Neural progenitor cell (in vitro differentiated cells): ENCODE measurements around the gene DEDD2. TPM values are rescaled to one million over a fixed set of nuclear protein-coding genes. Genes with fewer than 3 reads are reported as not detected.
A peak's percentile ranks its signal among the peaks of the same experiment; 100 is the strongest.

Experiments used
- DNase-seq: peaks from one replicate; pipeline ENCODE4 v3.0.0-alpha.2; 2016; ENCODE audit warnings: low spot score
- H2AFZ ChIP-seq: fragments of 200-600 bp; sonication (generic); replicated peaks from 2 replicates; pipeline ENCODE4 v1.6.1; 2016; ENCODE audit warnings: antibody characterized with exemption
- H3F3A ChIP-seq: fragments of 200-600 bp; sonication (generic); 2 replicates; pipeline ENCODE4 v1.6.1; 2016; ENCODE audit warnings: antibody characterized with exemption, low read depth
- H3K27ac ChIP-seq: fragments of 200-600 bp; sonication (generic); 2 replicates; pipeline ENCODE4 v1.5.1; 2016; ENCODE audit warnings: mild to moderate bottlenecking
- H3K27me3 ChIP-seq: fragments of 200-600 bp; sonication (generic); 2 replicates; pipeline ENCODE4 v1.6.1; 2016; ENCODE audit warnings: mild to moderate bottlenecking, moderate library complexity
- H3K36me3 ChIP-seq: fragments of 200-600 bp; sonication (generic); 2 replicates; pipeline ENCODE4 v1.5.1; 2016
- H3K4me1 ChIP-seq: fragments of 200-600 bp; sonication (generic); 2 replicates; pipeline ENCODE4 v1.6.1; 2016; ENCODE audit warnings: mixed run types
- H3K4me2 ChIP-seq: fragments of 200-600 bp; sonication (generic); 2 replicates; pipeline ENCODE4 v1.6.1; 2016
- H3K4me3 ChIP-seq: fragments of 200-600 bp; sonication (generic); 2 replicates; pipeline ENCODE4 v1.5.1; 2016
- H3K79me2 ChIP-seq: fragments of 200-600 bp; sonication (generic); 2 replicates; pipeline ENCODE4 v1.6.1; 2016; ENCODE audit warnings: low read depth
- H3K9ac ChIP-seq: fragments of 200-600 bp; sonication (generic); 2 replicates; pipeline ENCODE4 v1.6.1; 2016
- H3K9me3 ChIP-seq: fragments of 200-600 bp; sonication (generic); 2 replicates; pipeline ENCODE4 v1.5.1; 2016; ENCODE audit warnings: low read depth
- H4K20me1 ChIP-seq: fragments of 200-600 bp; sonication (generic); 2 replicates; pipeline ENCODE4 v1.6.1; 2016; ENCODE audit warnings: low read depth
- H3K27ac Mint-ChIP-seq: 3 replicates; pipeline ENCODE4 v1.8.0; 2021; ENCODE audit warnings: mixed read lengths
- H3K27me3 Mint-ChIP-seq: 2 replicates; pipeline ENCODE4 v1.8.0; 2022; ENCODE audit warnings: low read depth, mild to moderate bottlenecking, inconsistent platforms, moderate library complexity, mixed read lengths; ENCODE audit not compliant: insufficient read depth
- H3K36me3 Mint-ChIP-seq: 3 replicates; pipeline ENCODE4 v1.8.0; 2021; ENCODE audit warnings: mixed read lengths
- H3K4me1 Mint-ChIP-seq: 3 replicates; pipeline ENCODE4 v1.8.0; 2021; ENCODE audit warnings: mixed read lengths
- H3K4me3 Mint-ChIP-seq: 3 replicates; pipeline ENCODE4 v1.8.0; 2021; ENCODE audit warnings: mild to moderate bottlenecking, moderate library complexity, mixed read lengths
- H3K9me3 Mint-ChIP-seq: 3 replicates; pipeline ENCODE4 v1.8.0; 2020; ENCODE audit warnings: mixed read lengths
- CTCF ChIP-seq: fragments of 200-600 bp; sonication (generic); IDR thresholded peaks from 2 replicates; pipeline ENCODE4 v1.5.1; 2017; ENCODE audit warnings: antibody characterized with exemption, mild to moderate bottlenecking
- EZH2 ChIP-seq: fragments of 200-600 bp; sonication (generic); IDR thresholded peaks from 2 replicates; pipeline ENCODE4 v1.6.1; 2017; ENCODE audit warnings: antibody characterized with exemption, mild to moderate bottlenecking, moderate library complexity
- EZH2phosphoT487 ChIP-seq: fragments of 200-600 bp; sonication (generic); IDR thresholded peaks from 2 replicates; pipeline ENCODE4 v1.6.1; 2017; ENCODE audit warnings: antibody characterized with exemption
- total RNA-seq: library from RNA; depleted of rRNA; stranded (reverse); fragments of >200 nt; gene quantifications from 2 replicates; pipeline ENCODE4 v1.2.3, GENCODE V29; 2015; ENCODE audit warnings: low replicate concordance

DEDD2 gene
- total RNA-seq, 1 donor from 2014 or later, result 19.8 TPM

GRCh38 chr19:42253245-42254088 is 36.0 kb upstream of the DEDD2 start:
- Mint-ChIP-seq H3K4me3 (peak overlapping the region; percentile 95), H3K4me1 (peaks cover 30% of the 10 kb centered on the region), H3K27ac (no peak overlapping the region), H3K27me3 (peaks cover 18% of the 10 kb centered on the region), H3K36me3 (peaks cover 2% of the 10 kb centered on the region), H3K9me3 (no peaks in the 10 kb centered on the region)
- H3K4me1 ChIP-seq, result peaks cover 34% of the 10 kb centered on the region
- no peaks in the 10 kb centered on the region for H3K27me3 ChIP-seq
- H3K27ac ChIP-seq, result peak overlapping the region; percentile 86
- peak overlapping the region; percentile 93 for H3K4me3 ChIP-seq
- H3K9me3 ChIP-seq, result no peaks in the 10 kb centered on the region
- no peaks in the 10 kb centered on the region for H3K36me3 ChIP-seq
- H2AFZ ChIP-seq, result no peak overlapping the region
- H4K20me1 ChIP-seq, result peaks cover 51% of the 10 kb centered on the region
- peak overlapping the region; percentile 70 for H3K9ac ChIP-seq
- H3F3A ChIP-seq, result peaks cover 42% of the 10 kb centered on the region
- TF ChIP-seq EZH2 (no peak), CTCF (no peak), EZH2phosphoT487 (no peak)
- H3K79me2 ChIP-seq, result peaks cover 62% of the 10 kb centered on the region
- H3K4me2 ChIP-seq, result peak overlapping the region; percentile 87
- peak; percentile 91 for DNase-seq

- Mint-ChIP-seq H3K36me3 (peaks cover 2% of the 10 kb centered on the region), H3K27me3 (peaks cover 12% of the 10 kb centered on the region), H3K9me3 (no peaks in the 10 kb centered on the region), H3K4me1 (peaks cover 30% of the 10 kb centered on the region), H3K4me3 (peak overlapping the region; percentile 95), H3K27ac (peak overlapping the region; percentile 97)
- Histone ChIP-seq H3K4me3 (peak overlapping the region; percentile 93), H3K4me2 (peak overlapping the region; percentile 87), H3K27me3 (no peaks in the 10 kb centered on the region), H3K27ac (no peak overlapping the region), H3K79me2 (peaks cover 62% of the 10 kb centered on the region), H3K4me1 (peaks cover 33% of the 10 kb centered on the region), H2AFZ (no peak overlapping the region), H3K9me3 (no peaks in the 10 kb centered on the region), H3K9ac (peak overlapping the region; percentile 70), H3K36me3 (no peaks in the 10 kb centered on the region), H3F3A (peaks cover 44% of the 10 kb centered on the region), H4K20me1 (peaks cover 60% of the 10 kb centered on the region)
- DNase-seq, result no peak
- no peak for TF ChIP-seq EZH2
- TF ChIP-seq EZH2phosphoT487, result no peak
- no peak for TF ChIP-seq CTCF
Measured at GRCh38 chr19:42252365-42253244, 35.1 kb upstream of the DEDD2 start.

- no peak overlapping the region for H3K9ac ChIP-seq
- Mint-ChIP-seq H3K9me3 (no peaks in the 10 kb centered on the region), H3K4me3 (peak overlapping the region; percentile 95), H3K36me3 (peaks cover 2% of the 10 kb centered on the region), H3K4me1 (peaks cover 31% of the 10 kb centered on the region), H3K27me3 (peaks cover 10% of the 10 kb centered on the region), H3K27ac (peak overlapping the region; percentile 44)
- no peaks in the 10 kb centered on the region for H3K9me3 ChIP-seq
- no peak overlapping the region for H2AFZ ChIP-seq
- peak overlapping the region; percentile 93 for H3K4me3 ChIP-seq
- H3K27me3 ChIP-seq, result no peaks in the 10 kb centered on the region
- H3K79me2 ChIP-seq, result peaks cover 62% of the 10 kb centered on the region
- H3K4me2 ChIP-seq, result peak overlapping the region; percentile 87
- no peak for DNase-seq
- TF ChIP-seq CTCF, result no peak
- TF ChIP-seq EZH2phosphoT487, result no peak
- no peak for TF ChIP-seq EZH2
- peaks cover 25% of the 10 kb centered on the region for H3K4me1 ChIP-seq
- no peak overlapping the region for H3K27ac ChIP-seq
- H3K36me3 ChIP-seq, result no peaks in the 10 kb centered on the region
- peaks cover 44% of the 10 kb centered on the region for H3F3A ChIP-seq
- H4K20me1 ChIP-seq, result peaks cover 68% of the 10 kb centered on the region
Measured at GRCh38 chr19:42251572-42252358, 34.3 kb upstream of the DEDD2 start.
